ENCODE measurements around the gene CDK4.

Gene CDK4

GRCh38 chr12:57755194-57755453, 3.0 kb upstream of the CDK4 start:
- Mint-ChIP-seq H3K4me3 (no peak overlapping the region), H3K9me3 (no peaks in the 10 kb centered on the region), H3K4me1 (ENCODE audit: low read depth) (peaks cover 61% of the 10 kb centered on the region), H3K27ac (no peak overlapping the region), H3K36me3 (ENCODE audit: low read depth) (peaks cover 30% of the 10 kb centered on the region), H3K27me3 (no peaks in the 10 kb centered on the region)

- peaks cover 59% of the 10 kb centered on the region for H3K4me1 Mint-ChIP-seq (ENCODE audit: low read depth)
- H3K4me3 Mint-ChIP-seq, result peak within 1 kb of the TSS; percentile 83
Observed at GRCh38 chr12:57754411-57755193, 2.5 kb upstream of the CDK4 start, which contains the start of gene MARCHF9. TSS of gene MARCHF9 (plus strand) at chr12:57755103. CDS start at chr12:57755529, 426 bp downstream.

DNA sequence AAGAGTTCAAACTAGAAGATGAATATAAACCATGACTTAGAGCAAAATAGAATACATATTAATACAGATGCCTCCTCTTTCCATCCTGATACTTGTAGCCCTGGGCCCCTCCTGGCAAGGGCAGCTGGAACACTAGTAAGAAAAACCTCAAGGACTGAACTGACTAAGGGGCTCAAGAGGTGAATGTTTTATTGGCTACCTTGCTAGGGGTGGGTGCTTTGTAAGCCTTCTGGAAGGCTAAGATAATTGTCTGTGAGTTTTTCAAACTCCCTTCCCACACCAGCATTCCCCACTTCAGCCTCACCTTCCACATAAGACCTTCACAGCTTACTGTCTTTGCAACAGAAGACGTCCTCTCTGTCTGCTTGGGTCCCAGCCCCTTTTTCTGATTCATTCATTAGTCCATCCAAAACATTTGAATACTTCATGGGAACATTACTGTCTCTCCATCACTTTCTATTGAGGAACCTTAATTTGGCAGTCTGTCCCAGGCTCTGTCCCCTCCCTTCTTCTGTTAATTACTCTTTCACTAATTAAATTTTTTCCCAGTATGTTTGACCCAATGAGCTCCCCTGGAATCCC, 1.7 kb upstream of the CDK4 start:
- H3K27me3 Mint-ChIP-seq, result no peaks in the 10 kb centered on the region
- H3K27ac Mint-ChIP-seq, result peak overlapping the region; percentile 56
- H3K4me3 Mint-ChIP-seq, result peak overlapping the region; percentile 96
- H3K36me3 Mint-ChIP-seq (ENCODE audit: low read depth), result peaks cover 29% of the 10 kb centered on the region
- peaks cover 60% of the 10 kb centered on the region for H3K4me1 Mint-ChIP-seq (ENCODE audit: low read depth)
- no peaks in the 10 kb centered on the region for H3K9me3 Mint-ChIP-seq

More at GRCh38 chr12:57754411-57755193, 2.5 kb upstream of the CDK4 start, which contains the start of gene MARCHF9:
- Mint-ChIP-seq H3K36me3 (ENCODE audit: low read depth) (peaks cover 27% of the 10 kb centered on the region), H3K27me3 (no peaks in the 10 kb centered on the region), H3K27ac (peak within 1 kb of the TSS; percentile 79), H3K9me3 (no peaks in the 10 kb centered on the region)

DNA sequence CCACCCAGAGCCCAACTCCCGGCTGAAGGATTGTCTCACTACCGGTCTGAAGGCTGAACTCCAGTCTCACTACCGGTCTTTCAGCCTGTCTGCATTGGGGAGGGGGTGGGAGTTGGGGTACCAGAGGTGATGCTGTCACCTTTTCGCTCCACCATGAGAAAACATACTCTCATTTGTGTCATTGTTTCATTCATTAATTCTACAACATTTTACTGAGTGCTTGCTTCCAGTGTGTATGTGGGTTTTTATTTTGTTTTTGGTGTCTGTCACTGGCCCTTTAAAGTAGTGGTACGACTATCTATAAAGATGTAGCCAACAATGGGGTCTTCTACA, 524 bp upstream of the CDK4 start:
- Mint-ChIP-seq H3K9me3 (no peaks in the 10 kb centered on the region), H3K4me3 (peak overlapping the region; percentile 96), H3K36me3 (ENCODE audit: low read depth) (peaks cover 39% of the 10 kb centered on the region), H3K27me3 (no peaks in the 10 kb centered on the region), H3K27ac (peak overlapping the region; percentile 97), H3K4me1 (ENCODE audit: low read depth) (peaks cover 60% of the 10 kb centered on the region)

DNA sequence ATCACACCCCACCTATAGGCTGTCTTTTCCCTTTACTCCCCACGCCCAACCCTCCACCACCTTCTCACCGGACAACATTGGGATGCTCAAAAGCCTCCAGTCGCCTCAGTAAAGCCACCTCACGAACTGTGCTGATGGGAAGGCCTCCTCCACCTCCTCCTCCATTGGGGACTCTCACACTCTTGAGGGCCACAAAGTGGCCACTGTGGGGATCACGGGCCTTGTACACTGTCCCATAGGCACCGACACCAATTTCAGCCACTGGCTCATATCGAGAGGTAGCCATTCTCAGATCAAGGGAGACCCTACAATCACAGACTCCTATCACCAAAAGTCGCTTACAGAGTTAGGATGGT, 700 bp downstream of the CDK4 start:
- no peaks in the 10 kb centered on the region for H3K9me3 Mint-ChIP-seq
- no peaks in the 10 kb centered on the region for H3K27me3 Mint-ChIP-seq
- H3K27ac Mint-ChIP-seq, result peak overlapping the region; percentile 97
- peaks cover 60% of the 10 kb centered on the region for H3K4me1 Mint-ChIP-seq (ENCODE audit: low read depth)
- peak overlapping the region; percentile 96 for H3K4me3 Mint-ChIP-seq
- peaks cover 50% of the 10 kb centered on the region for H3K36me3 Mint-ChIP-seq (ENCODE audit: low read depth)

GRCh38 chr12:57750561-57751431, 1.3 kb downstream of the CDK4 start:
- no peaks in the 10 kb centered on the region for H3K27me3 Mint-ChIP-seq

DNA sequence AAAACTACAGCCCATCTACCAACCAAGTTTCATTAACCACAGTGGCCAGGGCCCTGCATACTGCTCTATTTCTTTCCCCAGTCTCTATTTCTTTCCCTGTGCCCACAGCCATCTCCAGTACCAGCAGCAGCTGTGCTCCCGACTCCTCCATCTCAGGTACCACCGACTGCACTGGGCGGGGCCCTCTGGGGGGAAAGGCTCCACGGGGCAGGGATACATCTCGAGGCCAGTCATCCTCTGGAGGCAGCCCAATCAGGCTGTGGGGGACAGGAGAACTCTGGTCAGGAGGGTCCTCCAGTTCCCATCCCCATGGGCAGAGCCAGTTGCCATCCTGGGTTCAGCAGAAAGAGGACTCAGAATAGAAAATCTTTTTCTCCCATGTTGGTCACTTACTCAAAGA, 3.0 kb downstream of the CDK4 start:
- no peak overlapping the region for H3K4me3 Mint-ChIP-seq
- peaks cover 58% of the 10 kb centered on the region for H3K36me3 Mint-ChIP-seq (ENCODE audit: low read depth)
- no peaks in the 10 kb centered on the region for H3K9me3 Mint-ChIP-seq
- H3K27me3 Mint-ChIP-seq, result no peaks in the 10 kb centered on the region
- peak overlapping the region; percentile 28 for H3K27ac Mint-ChIP-seq
- H3K4me1 Mint-ChIP-seq (ENCODE audit: low read depth), result peaks cover 72% of the 10 kb centered on the region

More at GRCh38 chr12:57750561-57751431, 1.3 kb downstream of the CDK4 start:
- peaks cover 62% of the 10 kb centered on the region for H3K4me1 Mint-ChIP-seq (ENCODE audit: low read depth)
- H3K36me3 Mint-ChIP-seq (ENCODE audit: low read depth), result peaks cover 54% of the 10 kb centered on the region
- H3K4me3 Mint-ChIP-seq, result peak overlapping the region; percentile 96
- no peaks in the 10 kb centered on the region for H3K9me3 Mint-ChIP-seq
- H3K27ac Mint-ChIP-seq, result peak overlapping the region; percentile 97

DNA sequence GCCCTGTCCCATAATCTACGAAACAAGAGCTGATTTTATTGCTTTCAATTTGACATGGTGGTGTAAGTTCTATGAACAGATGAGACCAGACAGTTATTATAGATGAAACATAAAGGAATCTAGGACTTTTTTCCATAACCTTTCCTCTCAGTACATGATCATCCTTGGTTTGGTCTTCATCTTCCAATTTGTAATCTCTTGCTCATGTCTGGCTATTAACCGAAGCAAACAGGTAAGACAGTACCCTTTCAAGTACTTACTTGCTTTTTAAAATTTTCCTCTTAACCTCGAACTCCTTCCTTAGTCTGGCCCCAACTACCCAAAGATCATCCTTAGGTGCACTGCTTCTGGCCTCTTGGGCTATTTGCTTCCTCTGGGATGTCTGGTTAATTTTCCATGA, 6.1 kb downstream of the CDK4 start:
- H3K27ac Mint-ChIP-seq, result peak overlapping the region; percentile 92
- H3K36me3 Mint-ChIP-seq (ENCODE audit: low read depth), result peaks cover 48% of the 10 kb centered on the region
- peak overlapping the region; percentile 90 for H3K4me3 Mint-ChIP-seq
- H3K27me3 Mint-ChIP-seq, result no peaks in the 10 kb centered on the region
- peaks cover 61% of the 10 kb centered on the region for H3K4me1 Mint-ChIP-seq (ENCODE audit: low read depth)
- no peaks in the 10 kb centered on the region for H3K9me3 Mint-ChIP-seq

- H3K27ac Mint-ChIP-seq, result peak overlapping the region; percentile 92
- H3K4me1 Mint-ChIP-seq (ENCODE audit: low read depth), result peaks cover 61% of the 10 kb centered on the region
- no peaks in the 10 kb centered on the region for H3K9me3 Mint-ChIP-seq
- H3K4me3 Mint-ChIP-seq, result peak overlapping the region; percentile 90
- H3K36me3 Mint-ChIP-seq (ENCODE audit: low read depth), result peaks cover 42% of the 10 kb centered on the region
- H3K27me3 Mint-ChIP-seq, result no peaks in the 10 kb centered on the region
Observed at GRCh38 chr12:57745485-57745881, 6.6 kb downstream of the CDK4 start.

GRCh38 chr12:57744777-57745484, 7.2 kb downstream of the CDK4 start, which contains the start of gene TSPAN31:
TSS of gene TSPAN31 (plus strand) at chr12:57745039. CDS start at chr12:57745155, 116 bp downstream.
- peaks cover 62% of the 10 kb centered on the region for H3K4me1 Mint-ChIP-seq (ENCODE audit: low read depth)
- H3K36me3 Mint-ChIP-seq (ENCODE audit: low read depth), result peaks cover 37% of the 10 kb centered on the region
- peak within 1 kb of the TSS; percentile 92 for H3K27ac Mint-ChIP-seq
- no peaks in the 10 kb centered on the region for H3K27me3 Mint-ChIP-seq
- peak within 1 kb of the TSS; percentile 90 for H3K4me3 Mint-ChIP-seq
- no peaks in the 10 kb centered on the region for H3K9me3 Mint-ChIP-seq

- Mint-ChIP-seq H3K36me3 (ENCODE audit: low read depth) (peaks cover 36% of the 10 kb centered on the region), H3K4me3 (peak overlapping the region; percentile 90), H3K27ac (peak overlapping the region; percentile 92), H3K4me1 (ENCODE audit: low read depth) (peaks cover 66% of the 10 kb centered on the region), H3K9me3 (no peaks in the 10 kb centered on the region), H3K27me3 (no peaks in the 10 kb centered on the region)
Observed at GRCh38 chr12:57744194-57744776, 7.8 kb downstream of the CDK4 start.

GRCh38 chr12:57743769-57744168, 8.3 kb downstream of the CDK4 start:
- Mint-ChIP-seq H3K4me3 (peak overlapping the region; percentile 90), H3K27ac (peak overlapping the region; percentile 92), H3K9me3 (no peaks in the 10 kb centered on the region), H3K27me3 (no peaks in the 10 kb centered on the region), H3K4me1 (ENCODE audit: low read depth) (peaks cover 66% of the 10 kb centered on the region), H3K36me3 (ENCODE audit: low read depth) (peaks cover 34% of the 10 kb centered on the region)

DNA sequence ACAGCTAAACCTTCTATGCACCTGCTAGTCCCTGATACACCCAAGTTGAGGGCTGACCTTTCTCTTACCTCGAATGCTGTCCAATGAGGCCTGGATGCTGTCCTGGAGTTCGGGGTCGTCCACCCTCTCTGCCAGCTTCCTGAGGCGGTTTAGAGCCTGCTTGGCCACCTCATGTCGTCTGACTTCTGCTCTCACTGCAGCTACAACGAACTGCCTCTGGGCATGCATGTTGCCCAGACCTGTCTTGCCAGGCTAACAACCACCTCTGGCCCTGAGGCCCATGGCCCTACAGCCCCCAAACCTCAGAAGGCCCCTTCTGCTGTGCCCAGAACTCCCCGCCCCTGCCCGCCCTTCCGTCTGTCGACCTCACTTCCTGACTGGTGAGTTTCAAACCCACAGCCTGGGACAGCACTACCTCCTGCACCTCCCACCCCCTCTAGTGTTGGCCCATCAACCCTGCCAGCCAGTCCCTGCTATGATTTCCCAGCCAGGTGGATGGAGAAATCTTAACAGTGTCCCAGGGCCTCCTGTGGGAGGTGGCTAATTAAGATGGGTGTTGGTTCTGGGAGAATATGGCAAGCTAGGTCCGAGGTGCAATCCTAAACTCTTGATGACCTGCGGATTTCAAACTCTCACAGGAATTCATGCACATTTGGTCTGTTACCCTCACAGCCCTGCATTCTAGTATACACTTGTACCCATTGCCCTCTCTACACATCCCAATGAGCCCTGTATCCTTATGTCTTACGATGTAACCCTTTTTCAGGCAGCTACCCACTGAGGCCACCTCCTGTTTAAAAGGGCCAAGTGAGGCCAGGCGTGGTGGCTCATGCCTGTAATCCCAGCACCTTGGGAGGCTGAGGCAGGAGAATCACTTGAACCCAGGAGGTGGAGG, 10.0 kb downstream of the CDK4 start:
- Mint-ChIP-seq H3K27me3 (no peaks in the 10 kb centered on the region), H3K27ac (peak overlapping the region; percentile 92), H3K36me3 (ENCODE audit: low read depth) (peaks cover 21% of the 10 kb centered on the region), H3K9me3 (no peaks in the 10 kb centered on the region), H3K4me1 (ENCODE audit: low read depth) (peaks cover 63% of the 10 kb centered on the region), H3K4me3 (peak overlapping the region; percentile 95)
